Stimulated activated CD8-positive, alpha-beta memory T cell treated with anti-CD3 and anti-CD28 coated beads, Interleukin-7, amount 100 ng/mL, for 48 hours (primary cell): ENCODE data around the gene C2.

Source experiments
- DNase-seq, 2 donors: peaks; one replicate each; pipeline ENCODE4 v3.0.0-alpha.2; 2020; ENCODE audit warnings: low read depth in 1 of 2; ENCODE audit errors: extremely low read depth in 1 of 2

Gene C2

GRCh38 chr6:31952890-31953289, 25.4 kb downstream of the C2 start:
- DNase-seq, result no peak

GRCh38 chr6:31954511-31954910, 27.0 kb downstream of the C2 start:
- no peak for DNase-seq

- DNase-seq, result no peak
These were observed 29.3 kb downstream of the C2 start for GRCh38 chr6:31956796-31957195.

GRCh38 chr6:31958412-31958740, 30.9 kb downstream of the C2 start:
- no peak for DNase-seq

- DNase-seq, result peak; percentile 96 to 98
These were observed 31.5 kb downstream of the C2 start, which contains the start of the genes NELFE and SKIC2 for GRCh38 chr6:31958741-31959739. TSS of gene NELFE (minus strand) at chr6:31958971. CDS start at chr6:31958446, 525 bp downstream. TSS of gene SKIC2 (plus strand) at chr6:31959175. CDS start at chr6:31959193, 18 bp downstream.

- DNase-seq, result no peak
These were observed 34.1 kb downstream of the C2 start for GRCh38 chr6:31961616-31962015.

- no peak for DNase-seq
These were observed 36.4 kb downstream of the C2 start for GRCh38 chr6:31963921-31964320.

- no peak for DNase-seq
These were observed 38.2 kb downstream of the C2 start for GRCh38 chr6:31965700-31966099.

GRCh38 chr6:31966506-31966905, 39.0 kb downstream of the C2 start:
- DNase-seq, result no peak

- DNase-seq, result no peak
These were observed 39.7 kb downstream of the C2 start for GRCh38 chr6:31966997-31967925.

- DNase-seq, result no peak
These were observed 40.4 kb downstream of the C2 start for GRCh38 chr6:31967926-31968320.

- no peak for DNase-seq
These were observed 40.8 kb downstream of the C2 start for GRCh38 chr6:31968326-31968725.

- DNase-seq, result no peak
These were observed 41.5 kb downstream of the C2 start for GRCh38 chr6:31968791-31969711.

- DNase-seq, result no peak
These were observed 42.4 kb downstream of the C2 start for GRCh38 chr6:31969712-31970603.

- no peak for DNase-seq
These were observed 43.2 kb downstream of the C2 start for GRCh38 chr6:31970604-31971271.

GRCh38 chr6:31971279-31971992, 43.9 kb downstream of the C2 start:
- no peak for DNase-seq

- DNase-seq, result peak; percentile 98
These were observed 44.6 kb downstream of the C2 start, which contains the start of gene DXO for GRCh38 chr6:31971993-31972708. TSS of gene DXO (minus strand) at chr6:31972138. CDS start at chr6:31971675, 463 bp downstream.
